KMS-11 (cell line): ENCODE measurements around the gene C16orf78.

Experiments
- H2AFZ ChIP-seq: fragments of 200-600 bp; sonication (generic); 2 replicates; pipeline ENCODE4 v1.6.1; 2016; ENCODE audit warnings: antibody characterized with exemption, mixed run types, low read depth
- H3K27ac ChIP-seq: fragments of 200-600 bp; sonication (generic); 2 replicates; pipeline ENCODE4 v1.6.1; 2016; ENCODE audit warnings: mild to moderate bottlenecking, mixed run types
- H3K27me3 ChIP-seq: fragments of 200-600 bp; sonication (generic); 2 replicates; pipeline ENCODE4 v1.6.1; 2017; ENCODE audit warnings: mild to moderate bottlenecking, low read depth, mixed run types, moderate library complexity; ENCODE audit not compliant: insufficient read depth
- H3K36me3 ChIP-seq: fragments of 200-600 bp; sonication (generic); 2 replicates; pipeline ENCODE4 v1.6.1; 2017; ENCODE audit warnings: mild to moderate bottlenecking, mixed run types; ENCODE audit not compliant: insufficient read depth
- H3K4me1 ChIP-seq: fragments of 200-600 bp; sonication (generic); 2 replicates; pipeline ENCODE4 v1.6.1; 2016; ENCODE audit warnings: mild to moderate bottlenecking, low read depth, mixed run types; ENCODE audit not compliant: poor library complexity, severe bottlenecking
- H3K4me2 ChIP-seq: fragments of 200-600 bp; sonication (generic); 2 replicates; pipeline ENCODE4 v1.7.0; 2016; ENCODE audit warnings: mild to moderate bottlenecking, mixed run types
- H3K4me3 ChIP-seq: fragments of 200-600 bp; sonication (generic); IDR thresholded peaks from 2 replicates; pipeline ENCODE4 v1.6.1; 2017; ENCODE audit warnings: low read depth, low read length, mixed read lengths; ENCODE audit not compliant: insufficient read depth
- H3K79me2 ChIP-seq: fragments of 200-600 bp; sonication (generic); 2 replicates; pipeline ENCODE4 v1.6.1; 2016; ENCODE audit warnings: low read depth, mixed run types; ENCODE audit not compliant: insufficient read depth
- H3K9ac ChIP-seq: fragments of 200-600 bp; sonication (generic); 2 replicates; pipeline ENCODE4 v1.6.1; 2016; ENCODE audit warnings: mild to moderate bottlenecking, mixed run types
- H4K20me1 ChIP-seq: fragments of 200-600 bp; sonication (generic); 2 replicates; pipeline ENCODE4 v1.6.1; 2016; ENCODE audit warnings: mild to moderate bottlenecking, mixed run types; ENCODE audit not compliant: insufficient read depth
- CTCF ChIP-seq: fragments of 200-600 bp; sonication (generic); conservative IDR thresholded peaks from 2 replicates; pipeline ENCODE4 v1.6.1; 2017; ENCODE audit warnings: low read depth, mild to moderate bottlenecking, antibody characterized with exemption, low read length, moderate library complexity, mixed read lengths

Gene C16orf78

GRCh38 chr16:49349446-49350168 lies 24.0 kb upstream of the C16orf78 start:
- Histone ChIP-seq H3K9ac (no peak overlapping the region), H3K4me1 (no peaks in the 10 kb centered on the region), H3K4me3 (no peak overlapping the region), H3K4me2 (no peak overlapping the region), H2AFZ (no peak overlapping the region), H4K20me1 (no peaks in the 10 kb centered on the region), H3K27ac (no peak overlapping the region), H3K36me3 (no peaks in the 10 kb centered on the region), H3K79me2 (no peaks in the 10 kb centered on the region), H3K27me3 (0 out of 2 replicates have a peak, but pooled peaks cover 2% of the 10 kb centered on the region)
- no peak for TF ChIP-seq CTCF

- Histone ChIP-seq H3K4me1 (no peaks in the 10 kb centered on the region), H2AFZ (no peak overlapping the region), H4K20me1 (no peaks in the 10 kb centered on the region), H3K4me2 (no peak overlapping the region), H3K27me3 (0 out of 2 replicates have a peak, but pooled peaks cover 2% of the 10 kb centered on the region), H3K9ac (no peak overlapping the region), H3K27ac (no peak overlapping the region), H3K36me3 (no peaks in the 10 kb centered on the region), H3K4me3 (no peak overlapping the region), H3K79me2 (no peaks in the 10 kb centered on the region)
- TF ChIP-seq CTCF: peak; percentile 88
Observed at GRCh38 chr16:49350265-49351095, 23.1 kb upstream of the C16orf78 start.

- Histone ChIP-seq H3K79me2 (no peaks in the 10 kb centered on the region), H3K27me3 (0 out of 2 replicates have a peak, but pooled peaks cover 2% of the 10 kb centered on the region), H3K27ac (no peak overlapping the region), H3K4me3 (no peak overlapping the region), H4K20me1 (no peaks in the 10 kb centered on the region), H2AFZ (no peak overlapping the region), H3K9ac (no peak overlapping the region), H3K36me3 (no peaks in the 10 kb centered on the region), H3K4me2 (no peak overlapping the region), H3K4me1 (no peaks in the 10 kb centered on the region)
- no peak for TF ChIP-seq CTCF
Observed at GRCh38 chr16:49351096-49351487, 22.5 kb upstream of the C16orf78 start.

GRCh38 chr16:49352892-49353291 lies 20.7 kb upstream of the C16orf78 start:
- Histone ChIP-seq H3K36me3 (no peaks in the 10 kb centered on the region), H3K27ac (no peak overlapping the region), H3K9ac (no peak overlapping the region), H4K20me1 (no peaks in the 10 kb centered on the region), H3K4me2 (no peak overlapping the region), H3K4me3 (no peak overlapping the region), H3K27me3 (0 out of 2 replicates have a peak, but pooled peaks cover 2% of the 10 kb centered on the region), H2AFZ (no peak overlapping the region), H3K4me1 (no peaks in the 10 kb centered on the region), H3K79me2 (no peaks in the 10 kb centered on the region)
- TF ChIP-seq CTCF: no peak
